Mucosa of descending colon (tissue), 3 donors: ENCODE data around the gene NACAD. TPM values are rescaled to one million over a fixed set of nuclear protein-coding genes. Genes with fewer than 3 reads are reported as not detected.
"Not testable (repeated sequence)": the region's sequence is repeated elsewhere in the genome, so short reads cannot be mapped to it uniquely, and the experiment has no call there.

Source experiments
- ATAC-seq: fragments of 200-7000 bp; cut with Tn5 transposase; one replicate; pipeline ENCODE4 v1.9.1; 2020; ENCODE audit warnings: mild to moderate bottlenecking, moderate library complexity
- DNase-seq, 3 donors: peaks; one replicate each; pipeline ENCODE4 v3.0.0-alpha.2; 2020
- H3K36me3 ChIP-seq: fragments of 200-600 bp; one replicate; pipeline ENCODE4 v1.8.0; 2021; ENCODE audit warnings: low read depth, mild to moderate bottlenecking
- H3K4me1 ChIP-seq: fragments of 200-600 bp; one replicate; pipeline ENCODE4 v1.8.0; 2021; ENCODE audit warnings: low read depth, mild to moderate bottlenecking
- H3K4me3 ChIP-seq: fragments of 200-600 bp; one replicate; pipeline ENCODE4 v1.8.0; 2021; ENCODE audit warnings: mild to moderate bottlenecking
- H3K9me3 ChIP-seq: fragments of 200-600 bp; one replicate; pipeline ENCODE4 v1.8.0; 2021; ENCODE audit warnings: mild to moderate bottlenecking
- intact Hi-C, 2 donors: fragments of 100-400 bp; cut with DNase I in 1 of 2; cut with micrococcal nuclease in 1 of 2; formaldehyde crosslinking; loops; one replicate each; pipeline versions ENCODE4 v1.11.0 to v1.11.1; 2022; cut with DNase I, micrococcal nuclease
- total RNA-seq, 3 donors: library from RNA; stranded (reverse); fragmentation: NEBNext Ultra II Directional in 2 of 3; extraction: Animal tissue kit (Norgen Biotek cat#: 25700) in 2 of 3; gene quantifications; one replicate each; pipeline versions ENCODE4 v1.2.1 to v1.2.4, GENCODE V29; 2021 to 2023
- TF ChIP-seq, protein P1 (sequence below): fragments of 200-600 bp; IDR thresholded peaks from one replicate; pipeline ENCODE4 v1.8.0; 2022; ENCODE audit warnings: antibody characterized with exemption, mild to moderate bottlenecking
- donor health status: DM: no; HTN: no; CAD: no; lungs with moderate emphysema.
- donor health status: DM: no; HTN: no; CAD: no.
- donor health status: DM: no; HTN: yes; CAD: no.

NACAD gene
- total RNA-seq, 3 donors from 2014 or later: 0.49 to 14.5 (median 1.2) TPM

DNA sequence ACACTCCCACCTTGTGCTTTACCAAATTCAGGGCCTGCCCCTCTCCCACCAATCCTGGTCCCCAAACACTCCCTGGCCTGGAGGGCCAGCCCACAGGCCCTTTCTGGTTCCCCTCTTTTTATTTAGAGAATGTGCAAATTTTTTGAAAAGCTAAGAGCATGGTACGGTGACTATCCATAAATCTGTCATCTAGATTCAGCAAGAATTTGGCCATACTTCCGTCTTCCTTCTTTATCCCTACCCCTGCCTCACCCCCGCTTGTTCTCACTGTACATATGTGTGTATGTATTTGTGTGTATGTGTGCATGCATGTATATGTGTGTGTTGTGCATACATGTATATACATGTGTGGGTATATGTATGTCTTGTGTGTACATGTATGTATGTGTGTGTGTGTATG lies 30.8 kb upstream of the NACAD start:
- H3K9me3 ChIP-seq: no peaks in the 10 kb centered on the region
- intact Hi-C loops: no loop called here

DNA sequence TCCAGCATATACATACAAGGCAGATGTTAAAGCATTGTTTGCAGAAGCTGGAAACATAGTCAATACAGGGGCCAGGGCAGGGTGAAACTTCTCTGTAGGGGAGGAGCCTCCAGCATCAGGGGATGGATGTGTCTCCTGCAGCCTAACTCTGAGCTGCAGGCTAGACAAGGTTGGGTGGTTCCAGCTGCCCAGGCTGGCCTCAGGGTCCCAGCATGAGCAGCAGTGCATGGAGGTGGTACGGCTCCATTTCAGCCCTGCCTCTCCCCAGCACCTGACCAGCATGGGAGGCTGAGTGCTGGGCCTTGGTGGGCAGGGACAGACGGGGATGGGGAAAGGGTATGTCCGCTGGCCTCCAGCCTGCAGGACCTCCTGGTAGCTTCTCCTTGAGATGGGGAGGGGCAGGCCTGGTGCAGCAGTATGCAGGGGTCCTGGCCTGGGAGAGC lies 30.1 kb upstream of the NACAD start:
- intact Hi-C loops: no loop called here
- ATAC-seq: no peak
- H3K4me3 ChIP-seq: no peak overlapping the region

More for the DNA sequence above, 30.8 kb upstream of the NACAD start:
- ATAC-seq (no peak), DNase-seq (no peak)
- TF ChIP-seq, protein P1, sequence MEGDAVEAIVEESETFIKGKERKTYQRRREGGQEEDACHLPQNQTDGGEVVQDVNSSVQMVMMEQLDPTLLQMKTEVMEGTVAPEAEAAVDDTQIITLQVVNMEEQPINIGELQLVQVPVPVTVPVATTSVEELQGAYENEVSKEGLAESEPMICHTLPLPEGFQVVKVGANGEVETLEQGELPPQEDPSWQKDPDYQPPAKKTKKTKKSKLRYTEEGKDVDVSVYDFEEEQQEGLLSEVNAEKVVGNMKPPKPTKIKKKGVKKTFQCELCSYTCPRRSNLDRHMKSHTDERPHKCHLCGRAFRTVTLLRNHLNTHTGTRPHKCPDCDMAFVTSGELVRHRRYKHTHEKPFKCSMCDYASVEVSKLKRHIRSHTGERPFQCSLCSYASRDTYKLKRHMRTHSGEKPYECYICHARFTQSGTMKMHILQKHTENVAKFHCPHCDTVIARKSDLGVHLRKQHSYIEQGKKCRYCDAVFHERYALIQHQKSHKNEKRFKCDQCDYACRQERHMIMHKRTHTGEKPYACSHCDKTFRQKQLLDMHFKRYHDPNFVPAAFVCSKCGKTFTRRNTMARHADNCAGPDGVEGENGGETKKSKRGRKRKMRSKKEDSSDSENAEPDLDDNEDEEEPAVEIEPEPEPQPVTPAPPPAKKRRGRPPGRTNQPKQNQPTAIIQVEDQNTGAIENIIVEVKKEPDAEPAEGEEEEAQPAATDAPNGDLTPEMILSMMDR: no peak
- Histone ChIP-seq H3K36me3 (no peaks in the 10 kb centered on the region), H3K4me1 (no peaks in the 10 kb centered on the region), H3K4me3 (no peak overlapping the region)

DNA sequence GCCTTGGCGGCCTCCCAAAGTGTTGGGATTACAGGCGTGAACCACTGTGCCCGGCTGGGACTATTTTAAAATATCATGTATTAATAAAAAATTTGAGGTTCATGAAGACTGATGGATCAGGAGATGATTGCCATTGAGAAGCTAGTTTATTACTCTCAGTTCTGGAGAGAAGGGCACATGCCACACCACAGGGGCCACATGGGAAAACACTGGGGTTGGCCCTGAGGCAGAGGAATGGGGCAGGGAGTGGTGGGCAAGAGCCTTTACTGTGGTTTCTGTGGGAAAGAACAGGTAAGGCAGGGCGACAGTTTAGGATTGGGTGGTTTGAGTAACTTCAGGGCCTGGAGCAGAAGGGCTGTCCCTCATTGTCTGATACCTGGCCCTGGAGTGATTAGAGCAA lies 29.5 kb upstream of the NACAD start:
- Histone ChIP-seq H3K36me3 (no peaks in the 10 kb centered on the region), H3K4me1 (no peaks in the 10 kb centered on the region), H3K9me3 (no peaks in the 10 kb centered on the region), H3K4me3 (no peak overlapping the region)
- intact Hi-C loops: no loop called here
- ATAC-seq (no peak), DNase-seq (no peak)
- TF ChIP-seq, protein P1: no peak

More for the DNA sequence above, 30.1 kb upstream of the NACAD start:
- Histone ChIP-seq H3K4me1 (no peaks in the 10 kb centered on the region), H3K36me3 (no peaks in the 10 kb centered on the region), H3K9me3 (no peaks in the 10 kb centered on the region)
- no peak for DNase-seq
- TF ChIP-seq, protein P1: no peak

DNA sequence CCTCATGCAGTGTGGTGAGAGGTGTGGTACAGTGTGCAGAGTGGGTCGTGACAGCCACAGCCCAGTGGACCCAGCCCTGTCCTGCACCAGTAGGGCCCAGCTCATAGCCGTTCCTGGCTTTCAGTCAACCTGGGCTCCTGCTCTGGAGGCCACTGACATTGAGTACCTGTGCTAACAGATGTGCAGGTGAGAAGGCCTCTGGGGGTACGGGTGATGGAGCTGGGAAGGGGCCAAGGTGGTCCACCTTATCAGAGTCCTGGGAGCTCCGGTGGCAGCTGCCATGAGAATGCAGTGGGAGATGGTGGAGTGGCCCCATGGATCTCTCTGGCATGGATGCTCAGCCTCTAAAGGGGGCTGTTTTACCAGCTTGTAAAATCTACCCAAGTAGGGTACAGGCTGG lies 28.8 kb upstream of the NACAD start:
- Histone ChIP-seq H3K36me3 (no peaks in the 10 kb centered on the region), H3K4me3 (no peak overlapping the region), H3K4me1 (no peaks in the 10 kb centered on the region), H3K9me3 (no peaks in the 10 kb centered on the region)
- TF ChIP-seq, protein P1: no peak
- DNase-seq: no peak
- intact Hi-C loops: no loop called here
- ATAC-seq: no peak

DNA sequence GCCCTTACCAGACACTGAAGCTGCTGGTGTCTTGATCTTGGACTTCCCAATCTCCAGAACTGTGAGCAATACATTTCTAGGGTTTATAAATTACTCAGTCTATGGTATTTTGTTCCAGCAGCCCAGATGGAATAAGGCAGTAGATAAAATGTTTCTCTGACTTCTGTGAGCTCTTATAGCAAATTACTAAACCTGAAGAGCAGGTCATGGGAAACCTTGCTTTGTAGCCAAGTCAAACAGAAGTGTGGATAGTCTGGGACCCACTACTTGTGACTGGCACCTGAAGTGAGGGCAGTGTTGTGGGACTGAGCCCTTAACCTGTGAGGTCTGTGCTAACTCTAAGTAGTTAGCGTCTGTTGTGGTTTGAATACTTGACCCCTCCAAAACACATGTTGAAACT lies 27.3 kb upstream of the NACAD start:
- H3K36me3 ChIP-seq: no peaks in the 10 kb centered on the region
- no peak overlapping the region for H3K4me3 ChIP-seq
- ATAC-seq (no peak), DNase-seq (no peak)
- no peaks in the 10 kb centered on the region for H3K4me1 ChIP-seq
- TF ChIP-seq, protein P1: no peak
- intact Hi-C loops: no loop called here
- H3K9me3 ChIP-seq: no peaks in the 10 kb centered on the region

DNA sequence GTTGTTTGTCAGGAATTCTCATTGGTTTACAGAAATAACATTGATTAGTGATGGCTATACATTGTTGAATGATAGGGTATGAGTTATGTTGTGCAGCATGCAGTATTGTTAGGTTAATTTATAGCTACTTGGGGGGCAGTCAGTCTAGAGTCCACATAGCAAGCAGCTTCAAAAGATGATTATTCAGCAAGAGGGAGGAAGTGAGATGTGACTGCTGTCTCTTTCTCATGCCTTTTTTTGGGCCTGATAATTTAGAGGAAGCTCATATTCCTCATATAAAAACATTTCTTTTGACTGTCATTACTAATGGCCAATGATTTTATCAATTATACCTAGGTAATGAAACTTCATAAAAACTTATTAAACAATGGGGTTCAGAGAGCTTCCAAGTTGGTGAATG lies 26.2 kb upstream of the NACAD start:
- intact Hi-C loops: no loop called here
- TF ChIP-seq, protein P1: no peak
- H3K36me3 ChIP-seq: no peaks in the 10 kb centered on the region
- ATAC-seq (no peak), DNase-seq (no peak)
- H3K4me3 ChIP-seq: no peak overlapping the region
- H3K4me1 ChIP-seq: peaks cover 10% of the 10 kb centered on the region
- no peaks in the 10 kb centered on the region for H3K9me3 ChIP-seq

DNA sequence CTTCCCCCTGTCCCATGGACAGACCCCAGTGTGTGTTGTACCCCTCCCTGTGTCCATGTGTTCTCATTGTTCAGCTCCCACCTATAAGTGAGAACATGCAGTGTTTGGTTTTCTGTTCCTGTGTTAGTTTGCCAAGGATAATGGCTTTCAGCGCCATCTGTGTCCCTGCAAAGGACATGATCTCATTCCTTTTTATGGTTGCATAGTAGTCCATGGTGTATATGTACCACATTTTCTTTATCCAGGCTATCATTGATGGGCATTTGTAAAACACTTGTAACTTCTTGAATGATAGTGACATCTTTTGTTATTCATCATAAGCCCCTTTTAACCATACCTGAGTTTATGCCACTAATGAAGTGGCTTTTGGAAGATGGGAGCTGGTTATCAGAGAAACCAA lies 25.5 kb upstream of the NACAD start:
- ATAC-seq, intact Hi-C loops: not testable (repeated sequence)

More for the DNA sequence above, 25.5 kb upstream of the NACAD start:
- not testable (repeated sequence) for DNase-seq, H3K36me3 ChIP-seq, H3K4me3 ChIP-seq, H3K9me3 ChIP-seq
- peaks cover 11% of the 10 kb centered on the region for H3K4me1 ChIP-seq
